ENCODE measurements around the gene TLE6. TPM values are rescaled to one million over a fixed set of nuclear protein-coding genes. Genes with fewer than 3 reads are reported as not detected.
A peak's percentile ranks its signal among the peaks of the same experiment; 100 is the strongest.

Gene TLE6
- total RNA-seq, 1 donor from 2014 or later, result 0.11 TPM

DNA sequence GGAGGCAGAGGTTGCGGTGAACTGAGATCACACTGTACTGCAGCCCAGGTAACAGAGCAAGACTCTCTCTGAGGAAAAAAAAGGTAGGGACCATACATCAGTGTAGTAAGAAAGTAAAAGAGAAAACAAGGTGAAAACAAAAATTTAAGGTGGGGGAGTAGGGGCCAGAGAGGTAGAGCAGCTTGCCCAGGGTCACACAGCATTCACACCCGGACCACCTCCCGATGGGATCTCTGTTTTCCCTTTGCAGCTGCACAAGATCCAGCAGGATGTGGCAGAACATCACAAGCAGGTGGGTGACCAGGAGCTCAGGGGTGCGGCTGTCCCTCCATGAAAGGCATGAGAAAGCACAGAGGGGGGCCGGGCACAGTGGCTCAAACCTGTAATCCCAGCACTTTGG, 4.5 kb downstream of the TLE6 start:
- H2AFZ ChIP-seq (ENCODE audit: low read depth, low read length), result no peak overlapping the region
- TF ChIP-seq EZH2 (IDR thresholded peaks at IDR 0.05; ENCODE audit: insufficient read depth, low read length), result no peak
- TF ChIP-seq, protein P1, sequence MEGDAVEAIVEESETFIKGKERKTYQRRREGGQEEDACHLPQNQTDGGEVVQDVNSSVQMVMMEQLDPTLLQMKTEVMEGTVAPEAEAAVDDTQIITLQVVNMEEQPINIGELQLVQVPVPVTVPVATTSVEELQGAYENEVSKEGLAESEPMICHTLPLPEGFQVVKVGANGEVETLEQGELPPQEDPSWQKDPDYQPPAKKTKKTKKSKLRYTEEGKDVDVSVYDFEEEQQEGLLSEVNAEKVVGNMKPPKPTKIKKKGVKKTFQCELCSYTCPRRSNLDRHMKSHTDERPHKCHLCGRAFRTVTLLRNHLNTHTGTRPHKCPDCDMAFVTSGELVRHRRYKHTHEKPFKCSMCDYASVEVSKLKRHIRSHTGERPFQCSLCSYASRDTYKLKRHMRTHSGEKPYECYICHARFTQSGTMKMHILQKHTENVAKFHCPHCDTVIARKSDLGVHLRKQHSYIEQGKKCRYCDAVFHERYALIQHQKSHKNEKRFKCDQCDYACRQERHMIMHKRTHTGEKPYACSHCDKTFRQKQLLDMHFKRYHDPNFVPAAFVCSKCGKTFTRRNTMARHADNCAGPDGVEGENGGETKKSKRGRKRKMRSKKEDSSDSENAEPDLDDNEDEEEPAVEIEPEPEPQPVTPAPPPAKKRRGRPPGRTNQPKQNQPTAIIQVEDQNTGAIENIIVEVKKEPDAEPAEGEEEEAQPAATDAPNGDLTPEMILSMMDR (IDR thresholded peaks at IDR 0.05; ENCODE audit: insufficient read depth, low read depth, low read length), result no peak
- no peaks in the 10 kb centered on the region for H3K9me3 Mint-ChIP-seq (ENCODE audit: unreplicated experiment)
- peaks cover 7% of the 10 kb centered on the region for H3K27me3 ChIP-seq (ENCODE audit: insufficient read depth, low read length)
- H3K9me3 ChIP-seq (ENCODE audit: insufficient read depth, low read depth, low read length), result no peaks in the 10 kb centered on the region
- no peaks in the 10 kb centered on the region for H4K20me1 ChIP-seq (ENCODE audit: insufficient read depth, low read length)
- no peak overlapping the region for H3K27ac Mint-ChIP-seq (ENCODE audit: unreplicated experiment)
- no peaks in the 10 kb centered on the region for H3K79me2 ChIP-seq (ENCODE audit: insufficient read depth, low read length)
- no peak overlapping the region for H3K9ac ChIP-seq (ENCODE audit: low read length)
- H3K4me2 ChIP-seq (ENCODE audit: low read length), result no peak overlapping the region
- H3K36me3 ChIP-seq (ENCODE audit: insufficient read depth, low read length), result no peaks in the 10 kb centered on the region
- H3K27ac ChIP-seq (ENCODE audit: low read depth, low read length), result no peak overlapping the region
- H3K4me3 Mint-ChIP-seq (ENCODE audit: unreplicated experiment), result no peak overlapping the region
- H3K4me3 ChIP-seq (ENCODE audit: insufficient read depth, low read depth, low read length), result no peak overlapping the region
- FAIRE-seq, result no peak
- H3K4me1 ChIP-seq (ENCODE audit: insufficient read depth, low read length), result peaks cover 14% of the 10 kb centered on the region
- no peaks in the 10 kb centered on the region for H3K36me3 Mint-ChIP-seq (ENCODE audit: low read depth, unreplicated experiment)
- H3K27me3 Mint-ChIP-seq (ENCODE audit: low read depth, unreplicated experiment), result peaks cover 61% of the 10 kb centered on the region
- H3K4me1 Mint-ChIP-seq (ENCODE audit: low read depth, unreplicated experiment), result no peaks in the 10 kb centered on the region
- no peak for DNase-seq (ENCODE audit: low read depth)

DNA sequence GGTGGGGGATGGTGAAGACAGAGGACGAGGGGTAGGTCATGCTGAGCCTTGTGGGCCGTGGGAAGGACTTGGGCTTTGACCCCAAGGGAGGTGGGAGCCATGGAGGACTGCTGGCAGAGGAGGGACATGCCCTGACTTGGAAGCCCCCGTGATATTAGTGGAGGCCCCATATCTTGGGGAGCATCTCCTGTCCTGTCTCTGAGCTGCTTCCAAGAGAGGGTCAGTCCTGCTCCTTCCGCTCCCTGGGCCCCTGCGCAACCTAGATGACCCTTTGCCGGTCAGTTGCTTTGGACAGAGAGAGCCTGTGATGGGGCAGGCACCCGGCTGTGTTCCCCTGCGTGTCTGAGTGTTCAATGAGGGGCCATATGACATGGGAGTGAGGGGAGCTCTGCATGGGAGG, 5.2 kb downstream of the TLE6 start:
- H3K27ac ChIP-seq (ENCODE audit: low read depth, low read length), result no peak overlapping the region
- no peak for DNase-seq (ENCODE audit: low read depth)
- Mint-ChIP-seq H3K4me1 (ENCODE audit: low read depth, unreplicated experiment) (no peaks in the 10 kb centered on the region), H3K27me3 (ENCODE audit: low read depth, unreplicated experiment) (peaks cover 65% of the 10 kb centered on the region), H3K9me3 (ENCODE audit: unreplicated experiment) (no peaks in the 10 kb centered on the region), H3K4me3 (ENCODE audit: unreplicated experiment) (no peak overlapping the region), H3K27ac (ENCODE audit: unreplicated experiment) (no peak overlapping the region), H3K36me3 (ENCODE audit: low read depth, unreplicated experiment) (no peaks in the 10 kb centered on the region)
- H3K4me3 ChIP-seq (ENCODE audit: insufficient read depth, low read depth, low read length), result no peak overlapping the region
- no peaks in the 10 kb centered on the region for H3K9me3 ChIP-seq (ENCODE audit: insufficient read depth, low read depth, low read length)
- H3K27me3 ChIP-seq (ENCODE audit: insufficient read depth, low read length), result peaks cover 13% of the 10 kb centered on the region
- no peak for FAIRE-seq
- H3K79me2 ChIP-seq (ENCODE audit: insufficient read depth, low read length), result no peaks in the 10 kb centered on the region
- no peaks in the 10 kb centered on the region for H4K20me1 ChIP-seq (ENCODE audit: insufficient read depth, low read length)
- peak overlapping the region; percentile 80 for H3K4me2 ChIP-seq (ENCODE audit: low read length)
- H3K4me1 ChIP-seq (ENCODE audit: insufficient read depth, low read length), result peaks cover 13% of the 10 kb centered on the region
- H2AFZ ChIP-seq (ENCODE audit: low read depth, low read length), result no peak overlapping the region
- H3K36me3 ChIP-seq (ENCODE audit: insufficient read depth, low read length), result no peaks in the 10 kb centered on the region
- TF ChIP-seq EZH2 (IDR thresholded peaks at IDR 0.05; ENCODE audit: insufficient read depth, low read length), result no peak
- TF ChIP-seq, protein P1 (IDR thresholded peaks at IDR 0.05; ENCODE audit: insufficient read depth, low read depth, low read length), result no peak
- H3K9ac ChIP-seq (ENCODE audit: low read length), result no peak overlapping the region

DNA sequence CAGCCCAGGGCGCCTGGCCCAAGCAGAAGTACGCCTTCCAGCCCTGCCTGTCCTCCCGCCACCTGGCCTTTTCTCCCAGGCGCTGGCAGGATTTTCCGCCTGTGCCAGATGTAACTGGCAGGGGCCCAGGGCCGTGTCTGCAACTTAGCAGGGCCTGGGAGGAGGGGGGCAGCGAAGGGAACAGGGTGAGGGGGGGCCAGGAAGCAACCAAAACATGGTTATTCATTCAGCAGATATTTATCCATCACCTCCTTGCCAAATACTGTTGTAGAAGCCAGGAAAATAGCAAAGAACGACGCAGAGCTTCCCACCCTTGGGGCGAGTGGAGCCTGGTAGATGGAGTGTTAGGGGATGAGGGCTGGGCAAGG, 5.6 kb downstream of the TLE6 start:
- H3K9me3 ChIP-seq (ENCODE audit: insufficient read depth, low read depth, low read length), result no peaks in the 10 kb centered on the region
- no peak for FAIRE-seq
- peaks cover 13% of the 10 kb centered on the region for H3K4me1 ChIP-seq (ENCODE audit: insufficient read depth, low read length)
- TF ChIP-seq EZH2 (IDR thresholded peaks at IDR 0.05; ENCODE audit: insufficient read depth, low read length), result no peak
- TF ChIP-seq, protein P1 (IDR thresholded peaks at IDR 0.05; ENCODE audit: insufficient read depth, low read depth, low read length), result no peak
- H3K36me3 Mint-ChIP-seq (ENCODE audit: low read depth, unreplicated experiment), result no peaks in the 10 kb centered on the region
- no peaks in the 10 kb centered on the region for H3K9me3 Mint-ChIP-seq (ENCODE audit: unreplicated experiment)
- H2AFZ ChIP-seq (ENCODE audit: low read depth, low read length), result peak overlapping the region; percentile 67
- H3K27me3 Mint-ChIP-seq (ENCODE audit: low read depth, unreplicated experiment), result peaks cover 66% of the 10 kb centered on the region
- H3K4me3 ChIP-seq (ENCODE audit: insufficient read depth, low read depth, low read length), result no peak overlapping the region
- H3K9ac ChIP-seq (ENCODE audit: low read length), result no peak overlapping the region
- H3K79me2 ChIP-seq (ENCODE audit: insufficient read depth, low read length), result no peaks in the 10 kb centered on the region
- no peaks in the 10 kb centered on the region for H3K4me1 Mint-ChIP-seq (ENCODE audit: low read depth, unreplicated experiment)
- H3K36me3 ChIP-seq (ENCODE audit: insufficient read depth, low read length), result no peaks in the 10 kb centered on the region
- H4K20me1 ChIP-seq (ENCODE audit: insufficient read depth, low read length), result no peaks in the 10 kb centered on the region
- H3K4me3 Mint-ChIP-seq (ENCODE audit: unreplicated experiment), result no peak overlapping the region
- no peak overlapping the region for H3K27ac Mint-ChIP-seq (ENCODE audit: unreplicated experiment)
- peak; percentile 76 for DNase-seq (ENCODE audit: low read depth)
- peaks cover 16% of the 10 kb centered on the region for H3K27me3 ChIP-seq (ENCODE audit: insufficient read depth, low read length)
- H3K27ac ChIP-seq (ENCODE audit: low read depth, low read length), result no peak overlapping the region
- peak overlapping the region; percentile 80 for H3K4me2 ChIP-seq (ENCODE audit: low read length)

Measured in astrocyte (in vitro differentiated cells and primary cell).